Spinal cord (tissue), 10 donors: ENCODE data around the gene CPNE5. TPM values are rescaled to one million over a fixed set of nuclear protein-coding genes. Genes with fewer than 3 reads are reported as not detected.
A peak's percentile ranks its signal among the peaks of the same experiment; 100 is the strongest.
"Not testable (repeated sequence)": the region's sequence is repeated elsewhere in the genome, so short reads cannot be mapped to it uniquely, and the experiment has no call there.

Experiments
- DNase-seq, 6 donors: peaks; one replicate each; pipeline versions ENCODE4 v3.0.0 to v3.0.0-alpha.2; 2013 to 2015; ENCODE audit warnings: low spot score in 6 of 6, low read depth in 4 of 6
- H3K27ac ChIP-seq: one replicate; pipeline ENCODE4 v1.5.1; 2013; ENCODE audit warnings: low read depth, low read length, control low read depth
- H3K27me3 ChIP-seq: one replicate; pipeline ENCODE4 v1.6.1; 2013; ENCODE audit warnings: low read length; ENCODE audit not compliant: control insufficient read depth, insufficient read depth
- H3K36me3 ChIP-seq: one replicate; pipeline ENCODE4 v1.6.1; 2013; ENCODE audit warnings: low read length; ENCODE audit not compliant: control insufficient read depth, insufficient read depth
- H3K4me1 ChIP-seq: one replicate; pipeline ENCODE4 v1.6.1; 2013; ENCODE audit warnings: low read length; ENCODE audit not compliant: control insufficient read depth, insufficient read depth
- H3K4me3 ChIP-seq: one replicate; pipeline ENCODE4 v1.5.1; 2013; ENCODE audit warnings: low read depth, low read length, control low read depth
- H3K9me3 ChIP-seq: one replicate; pipeline ENCODE4 v1.6.1; 2013; ENCODE audit warnings: low read length; ENCODE audit not compliant: control insufficient read depth, insufficient read depth
- WGBS: methylation state at CpG from one replicate; pipeline ENCODE4 v1.1.5; 2013; ENCODE audit warnings: missing lambda C conversion rate; ENCODE audit not compliant: insufficient coverage; 5-methylcytosine and 5-hydroxymethylcytosine counted together
- polyA plus RNA-seq, 2 donors: library from polyadenylated mRNA; unstranded; fragments of 120-200 nt; gene quantifications; one replicate each; pipeline ENCODE4 v1.2.1, GENCODE V29; 2013; ENCODE audit not compliant: insufficient read length in 2 of 2
- total RNA-seq, 2 donors: library from RNA; depleted of rRNA in 1 of 2; stranded (reverse); fragments of 120-200 nt in 1 of 2; fragments of >200 nt in 1 of 2; gene quantifications; one replicate each; pipeline versions ENCODE4 v1.2.3 to v1.2.4, GENCODE V29; 2013 to 2014
- donor health status: healthy.

The CPNE5 gene
- total and polyA plus RNA-seq, 4 donors, result 9.6 to 88.4 (median 52.8) TPM

GRCh38 chr6:36820700-36821580 lies 18.3 kb downstream of the CPNE5 start:
- peaks cover 32% of the 10 kb centered on the region for H3K4me1 ChIP-seq
- no peak for DNase-seq
- H3K4me3 ChIP-seq, result no peak overlapping the region
- no peak overlapping the region for H3K27ac ChIP-seq
- H3K36me3 ChIP-seq, result peaks cover 45% of the 10 kb centered on the region
- H3K27me3 ChIP-seq, result no peaks in the 10 kb centered on the region
- 57% methylated on average over 12 of the region's 12 CpGs for WGBS
- no peaks in the 10 kb centered on the region for H3K9me3 ChIP-seq

DNA sequence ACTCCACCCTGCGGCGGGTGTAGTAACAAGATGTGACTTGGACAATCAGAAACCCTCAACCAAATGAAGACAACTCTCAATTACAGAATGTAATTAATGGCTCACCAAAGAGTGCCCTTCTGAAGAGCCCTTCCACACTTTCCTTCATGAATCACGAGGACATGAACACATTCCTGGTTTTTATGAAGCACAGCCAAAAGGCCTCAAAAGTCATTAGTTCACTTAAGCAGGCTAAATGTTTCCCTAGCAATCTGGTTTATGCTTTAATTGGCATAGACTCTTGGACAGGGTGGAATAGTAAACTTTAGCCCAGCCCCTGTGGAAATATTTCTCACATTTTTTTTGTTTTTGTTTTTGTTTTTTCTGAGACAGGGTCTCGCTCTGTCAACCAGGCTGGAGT lies 20.5 kb downstream of the CPNE5 start:
- no peak for DNase-seq
- WGBS, result 83% methylated on average over 3 of the region's 4 CpGs

GRCh38 chr6:36817847-36818246 lies 21.4 kb downstream of the CPNE5 start:
- no peak overlapping the region for H3K4me3 ChIP-seq
- H3K36me3 ChIP-seq, result peaks cover 44% of the 10 kb centered on the region
- WGBS, result no CpG with 5 or more reads among the region's 3 CpGs
- no peaks in the 10 kb centered on the region for H3K9me3 ChIP-seq
- no peak for DNase-seq
- peaks cover 6% of the 10 kb centered on the region for H3K4me1 ChIP-seq
- no peaks in the 10 kb centered on the region for H3K27me3 ChIP-seq
- H3K27ac ChIP-seq, result no peak overlapping the region

More for the DNA sequence above, 20.5 kb downstream of the CPNE5 start:
- Histone ChIP-seq H3K9me3 (no peaks in the 10 kb centered on the region), H3K4me3 (no peak overlapping the region), H3K4me1 (peaks cover 13% of the 10 kb centered on the region), H3K27ac (no peak overlapping the region), H3K36me3 (peaks cover 47% of the 10 kb centered on the region), H3K27me3 (no peaks in the 10 kb centered on the region)

GRCh38 chr6:36817176-36817817 lies 21.9 kb downstream of the CPNE5 start:
- Histone ChIP-seq H3K4me1 (peaks cover 2% of the 10 kb centered on the region), H3K27ac (no peak overlapping the region), H3K27me3 (no peaks in the 10 kb centered on the region), H3K4me3 (no peak overlapping the region), H3K36me3 (peaks cover 39% of the 10 kb centered on the region), H3K9me3 (no peaks in the 10 kb centered on the region)
- WGBS, result 86% methylated on average over 8 of the region's 9 CpGs
- DNase-seq, result no peak

DNA sequence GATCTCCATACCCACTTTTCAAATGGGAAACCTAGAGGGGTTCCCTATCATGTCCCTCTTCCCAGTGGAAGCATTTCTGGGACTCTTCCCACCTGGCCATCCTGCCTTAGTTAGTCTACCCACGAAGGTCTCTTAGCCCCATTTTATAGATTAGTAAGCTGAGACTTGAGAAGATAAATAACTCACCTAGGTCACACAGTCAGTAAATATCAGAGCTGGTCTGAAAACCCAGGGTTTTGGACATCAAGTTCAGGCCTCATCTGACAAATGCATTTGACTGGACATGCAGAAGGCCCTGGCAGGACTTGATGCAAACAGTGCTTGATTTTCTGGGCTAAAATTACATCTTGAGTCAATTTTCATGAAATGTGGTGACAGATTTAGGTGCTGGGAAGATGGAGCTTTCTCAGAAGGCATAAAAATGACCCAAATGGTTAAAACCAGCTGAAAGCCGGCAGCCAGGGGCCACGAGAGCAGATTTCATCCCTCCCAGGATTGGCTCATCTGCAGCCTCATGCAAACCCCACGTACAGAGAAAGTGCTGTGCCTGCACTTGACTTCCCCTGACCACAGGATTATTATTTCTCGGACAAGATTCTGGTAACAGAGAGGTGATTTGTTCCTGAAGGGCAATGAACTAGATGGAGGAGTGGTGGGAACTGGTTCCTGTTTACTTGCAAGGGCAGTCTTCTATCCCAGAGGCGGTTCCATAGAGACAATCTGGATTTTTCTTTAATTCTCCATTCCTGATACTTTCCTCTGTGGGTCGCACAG lies 23.1 kb downstream of the CPNE5 start:
- peaks cover under 1% of the 10 kb centered on the region for H3K4me1 ChIP-seq
- no peaks in the 10 kb centered on the region for H3K9me3 ChIP-seq
- DNase-seq, result no peak
- H3K27ac ChIP-seq, result no peak overlapping the region
- no peaks in the 10 kb centered on the region for H3K27me3 ChIP-seq
- no peak overlapping the region for H3K4me3 ChIP-seq
- WGBS, result 78% methylated on average over 3 of the region's 7 CpGs
- H3K36me3 ChIP-seq, result peaks cover 28% of the 10 kb centered on the region

GRCh38 chr6:36814249-36814648 lies 25.0 kb downstream of the CPNE5 start:
- DNase-seq, result peak in 1 of 6 donors; percentile 54
- Histone ChIP-seq H3K27ac (no peak overlapping the region), H3K9me3 (no peaks in the 10 kb centered on the region), H3K4me1 (peaks cover 15% of the 10 kb centered on the region), H3K27me3 (no peaks in the 10 kb centered on the region), H3K36me3 (peaks cover 13% of the 10 kb centered on the region), H3K4me3 (no peak overlapping the region)
- 97% methylated on average over 7 of the region's 7 CpGs for WGBS

DNA sequence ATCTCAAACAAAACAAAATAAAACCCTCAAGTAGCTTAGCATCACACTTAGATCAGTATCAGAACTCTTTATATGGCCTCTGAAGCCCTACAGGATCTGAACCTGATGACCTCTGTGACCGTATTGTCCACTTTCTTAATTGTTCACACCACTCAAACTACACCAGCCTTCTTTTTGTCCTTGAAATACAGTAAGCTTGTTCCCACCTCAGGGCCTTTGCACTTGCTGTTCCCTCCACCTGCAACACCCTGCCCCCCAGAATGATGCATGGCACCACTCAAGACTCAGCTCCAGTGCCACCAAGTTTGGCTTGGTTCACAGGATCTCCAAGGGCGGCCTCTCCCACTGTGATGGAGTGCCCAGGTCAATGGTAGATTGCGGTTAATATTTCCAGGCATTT lies 25.7 kb downstream of the CPNE5 start:
- Histone ChIP-seq H3K27me3 (no peaks in the 10 kb centered on the region), H3K9me3 (no peaks in the 10 kb centered on the region), H3K27ac (no peak overlapping the region), H3K4me1 (peaks cover 15% of the 10 kb centered on the region), H3K4me3 (no peak overlapping the region), H3K36me3 (peaks cover 14% of the 10 kb centered on the region)
- whole genome bisulfite sequencing, result 100% methylated on average over 1 of the region's 3 CpGs
- DNase-seq, result no peak

DNA sequence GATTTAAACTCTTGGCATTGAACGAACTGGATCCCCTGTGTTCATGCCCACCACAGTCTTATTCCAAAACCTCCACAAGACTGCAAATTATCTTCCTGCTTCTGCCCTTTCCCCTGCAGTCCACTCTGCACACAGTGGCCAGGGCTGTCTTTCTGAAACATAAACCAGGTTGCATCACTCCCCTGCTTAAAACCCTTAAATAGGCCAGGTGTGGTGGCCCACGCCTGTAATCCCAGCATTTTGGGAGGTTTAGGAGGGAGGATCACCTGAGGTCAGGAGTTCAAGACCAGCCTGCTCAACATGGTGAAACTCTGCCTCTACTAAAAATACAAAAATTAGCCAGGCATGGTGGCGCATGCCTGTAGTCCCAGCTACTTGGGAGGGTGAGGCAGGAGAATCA lies 26.2 kb downstream of the CPNE5 start:
- not testable (repeated sequence) for H3K27ac ChIP-seq, H3K9me3 ChIP-seq, DNase-seq, H3K4me3 ChIP-seq, H3K27me3 ChIP-seq
- Histone ChIP-seq H3K36me3 (peaks cover 17% of the 10 kb centered on the region), H3K4me1 (peaks cover 15% of the 10 kb centered on the region)
- 54% methylated on average over 1 of the region's 3 CpGs for WGBS

GRCh38 chr6:36809941-36810803 lies 29.1 kb downstream of the CPNE5 start:
- peaks cover 14% of the 10 kb centered on the region for H3K36me3 ChIP-seq
- no peaks in the 10 kb centered on the region for H3K9me3 ChIP-seq
- no peaks in the 10 kb centered on the region for H3K27me3 ChIP-seq
- H3K4me1 ChIP-seq, result peaks cover 27% of the 10 kb centered on the region
- no peak overlapping the region for H3K4me3 ChIP-seq
- no peak overlapping the region for H3K27ac ChIP-seq
- WGBS, result 78% methylated on average over 14 of the region's 16 CpGs
- DNase-seq, result no peak
